GM19324 (cell line): Measurements from ENCODE around the gene GRIK2.

ENCODE experiments used
- ATAC-seq: cut with Tn5 transposase; IDR thresholded peaks from one replicate; pipeline ENCODE4 v1.9.1; 2021; ENCODE audit warnings: mild to moderate bottlenecking, moderate library complexity; ENCODE audit not compliant: unreplicated experiment, low FRiP score

GRIK2 gene

DNA sequence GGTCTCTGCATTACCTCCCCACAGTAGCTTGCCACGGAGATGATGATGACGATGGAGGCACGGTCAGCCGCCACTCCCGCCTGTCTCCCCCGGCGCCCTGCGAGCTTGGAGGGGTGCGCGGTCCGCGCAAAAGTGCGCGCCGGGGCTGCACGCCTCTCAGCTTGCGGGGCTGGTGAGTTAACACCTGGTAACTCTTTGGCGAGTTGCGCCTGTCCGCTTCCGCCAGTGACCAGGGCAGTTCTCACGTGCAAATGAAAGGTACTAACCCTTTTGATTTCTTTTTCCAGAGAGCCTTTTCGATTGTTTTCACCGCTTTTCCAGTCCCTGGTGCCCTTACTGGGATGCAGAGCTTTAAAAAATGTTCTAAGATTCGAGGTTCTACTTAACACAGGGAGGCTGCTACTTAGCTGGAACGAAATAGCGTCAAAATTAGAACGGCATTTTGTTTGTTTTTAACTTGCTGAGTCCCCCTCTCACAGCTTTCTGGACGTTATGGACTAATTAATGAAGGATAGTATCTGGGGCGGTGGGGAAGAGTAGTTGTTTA, 6.2 kb downstream of the GRIK2 start:
- no peak for ATAC-seq

DNA sequence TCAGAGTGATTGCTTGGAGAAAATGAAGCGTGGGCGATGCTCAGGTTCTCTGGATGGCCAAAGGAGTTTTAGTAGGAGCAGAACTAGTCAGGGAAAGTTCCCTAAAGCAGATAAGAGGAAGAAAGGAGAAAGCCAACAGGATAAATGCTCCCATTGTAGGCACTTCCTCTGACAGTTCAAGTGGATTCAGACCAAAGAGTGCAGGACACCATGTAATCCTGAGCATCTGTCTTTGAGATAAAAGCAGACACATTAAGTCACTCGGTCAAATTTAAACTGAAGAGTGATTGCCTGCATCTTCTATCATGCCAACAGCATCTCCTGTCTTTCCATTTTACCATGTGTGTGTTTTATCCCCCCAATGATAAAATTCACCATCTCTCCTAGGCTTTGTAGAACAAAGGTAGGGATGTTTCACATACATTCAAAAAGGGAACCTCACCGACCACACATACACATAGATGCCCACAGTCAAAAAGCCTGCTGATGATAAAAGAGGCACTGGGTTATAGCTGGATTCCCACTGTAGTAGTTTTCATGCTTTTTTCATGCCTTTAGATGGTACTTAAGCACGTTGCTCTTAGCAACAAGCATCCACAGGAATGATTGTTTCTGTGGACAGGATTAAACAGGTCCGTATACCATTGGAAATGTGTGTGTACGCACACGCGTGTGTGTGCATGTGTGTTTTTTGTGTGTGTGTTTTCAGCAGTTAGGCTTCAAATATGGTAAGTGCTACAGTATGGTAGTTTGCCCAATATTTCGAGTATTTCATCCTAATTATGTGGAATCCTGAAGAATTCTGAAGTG, 7.0 kb downstream of the GRIK2 start:
- ATAC-seq = no peak

DNA sequence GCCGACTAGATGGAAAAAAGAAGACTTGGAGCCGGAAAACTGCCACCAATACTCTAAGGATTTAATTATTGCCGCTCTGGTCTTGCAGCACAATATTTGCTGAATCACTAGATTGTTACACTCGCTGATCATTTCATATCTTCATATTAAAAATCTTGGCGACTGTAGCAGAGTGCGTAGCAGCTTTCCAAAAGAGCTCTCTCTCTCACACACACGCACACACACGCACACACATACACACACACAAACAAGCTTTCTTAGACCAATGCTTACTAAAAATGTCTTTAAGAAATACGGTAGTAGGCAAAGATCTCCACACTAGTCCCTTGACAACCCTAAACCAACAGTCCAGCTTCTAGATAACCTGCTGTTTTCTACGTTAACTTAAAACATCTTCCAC, 7.7 kb downstream of the GRIK2 start:
- ATAC-seq = no peak

DNA sequence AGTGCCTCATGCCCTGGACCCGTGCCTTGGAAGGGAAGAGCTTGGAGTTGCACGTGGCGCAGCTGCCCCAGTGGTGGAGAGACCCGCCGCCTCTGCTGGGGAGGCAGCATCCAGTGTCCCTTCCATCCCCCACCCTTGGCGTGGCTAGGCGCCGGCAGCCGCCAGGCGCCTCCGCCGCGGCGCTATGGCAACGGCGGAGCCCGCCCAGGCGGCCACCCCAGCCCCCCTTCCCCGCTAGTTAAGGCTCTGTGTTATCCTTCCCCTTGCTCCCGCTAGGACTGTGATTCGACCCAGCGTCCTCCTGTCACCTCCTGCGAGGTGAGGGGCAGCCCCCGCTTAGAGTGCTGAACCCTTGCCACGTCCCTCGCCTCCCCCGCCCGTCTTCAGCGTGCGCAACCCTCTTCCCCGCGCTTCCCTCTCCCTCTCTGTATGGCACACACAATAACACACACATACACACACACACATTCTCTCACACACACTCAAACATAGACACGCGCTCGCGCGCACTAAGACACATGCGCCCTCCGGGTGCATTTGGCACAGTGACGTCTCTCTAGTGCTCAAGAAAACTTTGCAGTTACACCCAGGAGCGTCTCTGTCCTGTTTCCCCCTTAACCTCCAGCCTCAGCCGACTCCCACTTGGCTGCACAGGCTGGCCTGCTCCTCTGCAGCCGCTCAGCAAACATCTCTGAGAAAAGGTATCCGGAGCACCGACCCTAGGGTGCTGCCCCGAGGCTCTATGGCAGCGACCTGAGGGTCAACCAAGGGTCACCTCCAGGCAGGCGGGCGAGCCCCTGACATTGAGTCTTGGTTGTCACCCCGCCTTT, 8.5 kb downstream of the GRIK2 start:
- no peak for ATAC-seq

DNA sequence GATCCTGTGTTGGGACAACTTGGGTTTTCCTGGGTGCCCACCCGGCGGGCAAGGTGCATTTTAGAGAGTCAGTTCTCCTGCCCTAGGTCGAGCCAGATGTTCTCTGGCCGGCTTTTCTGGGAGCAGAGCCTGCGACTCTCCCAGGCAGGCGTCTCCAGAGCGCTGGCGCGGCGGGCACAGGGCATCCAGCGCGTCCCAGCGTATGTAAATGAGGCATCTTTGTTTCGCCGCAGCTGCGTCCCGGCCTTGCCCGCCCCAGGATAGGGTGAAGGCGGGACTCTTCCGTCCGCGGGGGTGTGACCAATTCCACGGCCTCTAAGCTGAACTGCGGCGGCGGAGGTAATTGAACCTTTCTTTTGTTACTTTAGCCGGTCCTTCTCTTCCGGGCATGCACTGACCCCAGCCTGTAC, 9.1 kb downstream of the GRIK2 start:
- ATAC-seq = no peak

DNA sequence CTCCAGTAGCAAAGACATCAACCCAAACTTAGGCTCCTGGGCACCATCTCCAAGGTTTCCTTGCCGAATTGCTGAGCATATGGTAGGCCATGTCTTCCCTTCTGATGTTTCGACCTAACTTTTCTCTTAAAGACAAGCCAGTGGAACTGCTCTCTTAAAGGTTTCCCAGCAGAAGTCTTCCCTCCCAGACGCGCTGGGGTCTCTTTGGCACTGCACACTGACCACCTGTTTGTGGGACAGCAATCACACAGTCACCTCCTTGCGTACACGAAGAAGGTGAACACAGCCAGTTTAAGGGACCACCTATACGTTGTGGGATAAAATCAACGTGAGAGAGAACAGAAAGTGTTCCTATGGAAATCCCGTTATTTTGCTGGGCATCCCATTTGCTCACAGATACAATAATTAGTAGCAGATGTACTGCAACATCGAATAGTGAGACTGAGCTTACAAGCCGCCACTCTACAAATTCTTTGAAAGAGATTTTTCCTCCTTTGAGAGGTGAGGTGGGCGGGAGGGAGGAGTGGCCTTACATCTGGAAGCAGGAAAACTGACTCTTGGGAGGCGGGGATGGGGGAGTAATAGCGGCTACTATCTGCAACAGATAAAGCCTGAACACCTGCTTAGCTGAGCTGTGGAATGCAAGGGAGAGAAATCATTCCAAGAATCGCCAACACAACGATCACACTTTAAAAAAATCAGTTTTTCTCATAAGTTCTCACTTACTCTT, 9.9 kb downstream of the GRIK2 start:
- ATAC-seq = no peak

DNA sequence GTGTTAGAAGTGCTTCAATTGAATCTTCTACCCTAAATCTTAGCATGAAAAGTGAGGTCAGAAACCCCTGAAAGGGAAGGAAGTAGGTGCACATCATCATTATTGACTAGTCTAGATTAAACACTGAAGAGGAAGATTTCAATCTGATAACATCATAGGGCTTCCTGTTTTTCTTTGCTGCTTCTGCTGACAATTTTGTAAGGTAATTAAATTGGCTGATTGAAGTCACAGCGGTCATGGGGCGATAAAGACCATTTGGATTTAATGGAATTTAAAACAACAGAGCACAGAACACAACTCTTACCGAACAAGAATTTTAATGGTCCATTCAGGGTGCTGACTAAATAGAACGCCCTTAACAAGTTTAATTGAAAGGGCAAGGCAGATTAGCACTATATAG, 11.3 kb downstream of the GRIK2 start:
- ATAC-seq = no peak

DNA sequence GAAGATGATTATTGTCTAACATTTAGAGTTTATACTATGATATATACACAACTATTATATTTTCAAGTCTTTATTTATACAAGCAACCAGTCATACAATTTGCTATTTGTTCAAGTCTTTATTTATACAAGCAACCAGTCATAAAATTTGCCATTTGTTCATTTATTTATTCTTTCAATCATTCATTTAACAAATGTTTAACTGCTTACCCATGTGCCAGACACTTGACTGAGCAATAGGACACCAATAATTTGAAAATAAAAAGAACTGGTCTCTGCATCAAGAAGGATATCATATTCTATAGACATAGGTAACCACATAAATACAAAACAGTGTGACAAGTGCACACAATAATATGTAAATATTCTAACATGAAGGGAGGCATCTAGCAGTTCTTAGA, 20.3 kb downstream of the GRIK2 start:
- ATAC-seq = no peak

DNA sequence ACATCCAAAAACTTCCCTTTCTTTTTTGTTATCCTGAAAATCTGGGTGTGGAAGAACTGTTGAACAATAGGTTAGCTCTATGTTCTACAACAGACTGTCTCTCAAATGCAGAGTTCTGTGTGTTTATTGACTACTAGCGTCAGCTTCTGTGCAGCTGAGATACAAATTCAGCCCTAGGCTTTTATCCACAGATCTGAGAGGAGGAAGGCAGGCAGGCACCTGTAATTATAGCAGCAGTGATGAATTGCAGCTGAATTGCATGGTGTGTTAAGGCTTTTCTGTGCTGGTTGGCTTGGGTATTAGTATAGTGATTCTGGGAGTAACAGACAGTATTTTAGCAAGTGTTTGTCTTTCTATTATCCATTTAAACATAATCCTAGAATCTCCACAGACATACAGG, 24.4 kb downstream of the GRIK2 start:
- ATAC-seq = no peak

DNA sequence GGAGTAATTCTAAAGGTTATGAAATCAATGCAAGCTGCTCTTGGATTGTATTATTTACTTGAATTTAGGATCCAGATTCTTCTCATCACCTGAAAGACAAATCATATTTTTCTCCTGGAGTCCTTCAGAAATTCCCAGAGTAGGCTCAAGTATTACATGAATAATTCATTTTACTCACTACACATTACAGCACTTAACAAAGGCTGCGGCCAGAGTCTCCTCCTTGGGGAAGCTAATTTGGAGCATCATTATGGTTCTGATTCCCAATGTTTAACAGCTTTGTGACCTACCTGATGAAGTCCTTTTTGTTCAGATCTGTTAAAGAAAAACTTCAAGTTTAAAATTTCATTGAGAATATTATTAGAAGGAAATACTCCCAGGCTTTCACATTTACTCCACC, 28.7 kb downstream of the GRIK2 start:
- no peak for ATAC-seq

DNA sequence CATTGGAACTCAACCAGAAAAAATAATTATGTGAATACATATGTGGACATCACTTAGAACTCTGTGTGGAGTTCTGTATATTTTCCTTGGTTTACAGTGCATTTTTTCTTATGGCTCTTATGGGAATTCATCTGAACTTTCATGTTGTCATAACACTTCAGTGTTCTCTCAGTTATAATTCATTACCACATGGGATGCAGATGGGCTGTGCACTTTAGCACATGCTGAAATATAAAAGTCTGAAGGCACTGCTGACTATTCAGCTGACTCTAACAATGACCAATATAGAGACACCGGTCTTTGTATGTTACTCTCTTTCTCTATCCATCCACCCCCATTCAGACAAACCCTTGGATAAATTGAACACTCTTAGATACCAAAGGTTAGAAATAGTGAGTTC, 29.3 kb downstream of the GRIK2 start:
- ATAC-seq = no peak

DNA sequence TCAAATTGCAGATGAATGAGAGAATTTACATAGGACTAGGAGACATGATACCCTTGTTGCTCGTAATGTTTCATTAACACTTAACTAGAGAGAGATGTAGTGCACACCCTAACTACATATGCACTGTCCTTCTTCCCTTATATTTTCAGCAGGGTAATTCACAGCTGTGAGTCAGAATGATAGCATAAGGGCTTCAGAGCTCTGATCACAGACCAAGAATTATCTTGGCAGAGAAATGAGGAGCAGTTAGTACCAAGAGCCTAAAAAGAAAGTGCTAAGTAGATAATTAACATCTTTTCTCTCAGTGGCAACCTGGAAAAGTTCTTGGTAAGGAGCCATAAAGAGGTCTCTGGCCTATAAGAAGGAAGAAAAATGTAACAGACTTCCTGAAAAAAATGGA, 35.8 kb downstream of the GRIK2 start:
- no peak for ATAC-seq

DNA sequence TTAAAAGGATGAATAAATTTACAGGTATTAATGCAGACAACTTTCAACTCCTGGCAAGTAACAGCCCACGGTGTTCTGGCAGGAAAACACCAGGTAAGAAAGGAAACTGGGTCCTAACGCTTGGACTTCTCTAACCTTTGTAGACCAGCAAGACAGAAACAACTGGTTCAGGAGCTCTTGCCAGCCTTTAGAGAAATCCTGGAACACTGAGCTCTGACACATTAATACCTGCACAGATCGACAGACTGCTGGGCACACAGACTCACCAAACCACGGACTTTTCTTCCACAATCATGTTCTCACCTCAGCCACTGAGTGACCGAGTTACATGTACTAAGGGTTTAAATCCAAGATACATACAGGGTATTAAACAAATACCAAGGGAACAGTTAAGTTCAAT, 36.3 kb downstream of the GRIK2 start:
- no peak for ATAC-seq

DNA sequence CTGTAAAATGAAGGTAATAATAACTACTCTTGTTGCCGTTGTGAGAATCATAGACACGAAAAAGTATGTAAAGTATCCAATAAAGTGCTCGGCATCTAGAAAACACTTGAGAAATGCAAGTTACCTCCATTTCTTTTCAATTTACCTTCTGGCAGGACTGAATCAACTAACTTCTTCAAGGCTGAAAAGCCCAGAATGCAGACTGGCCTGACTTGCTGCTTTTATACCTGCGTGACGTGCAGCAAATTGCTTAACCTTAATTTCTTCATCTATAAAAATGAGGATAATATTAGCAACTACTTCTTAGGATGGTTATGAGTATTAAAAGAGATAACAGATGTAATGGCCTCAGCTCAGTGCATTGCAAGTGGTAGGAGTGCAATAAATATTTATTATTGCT, 39.6 kb downstream of the GRIK2 start:
- ATAC-seq = no peak

DNA sequence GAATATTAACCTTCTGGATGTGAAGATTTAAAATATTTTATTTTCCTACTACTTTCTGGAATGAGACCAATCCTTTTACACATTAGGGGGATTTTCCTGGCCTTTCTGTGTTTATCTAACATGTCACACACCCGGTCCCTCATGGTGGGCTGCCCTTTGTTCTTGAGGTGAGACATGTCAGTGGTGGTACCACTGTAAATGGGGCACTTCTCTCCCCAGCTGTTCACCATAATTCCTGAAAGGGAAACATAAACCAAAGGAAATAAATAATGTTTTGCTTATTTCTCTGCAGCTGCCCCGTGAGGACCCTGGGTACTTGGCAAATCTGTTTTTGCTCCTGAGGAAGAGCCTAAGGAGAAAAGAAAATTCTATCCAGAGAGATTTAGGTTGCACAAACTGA, 41.1 kb downstream of the GRIK2 start:
- no peak for ATAC-seq

DNA sequence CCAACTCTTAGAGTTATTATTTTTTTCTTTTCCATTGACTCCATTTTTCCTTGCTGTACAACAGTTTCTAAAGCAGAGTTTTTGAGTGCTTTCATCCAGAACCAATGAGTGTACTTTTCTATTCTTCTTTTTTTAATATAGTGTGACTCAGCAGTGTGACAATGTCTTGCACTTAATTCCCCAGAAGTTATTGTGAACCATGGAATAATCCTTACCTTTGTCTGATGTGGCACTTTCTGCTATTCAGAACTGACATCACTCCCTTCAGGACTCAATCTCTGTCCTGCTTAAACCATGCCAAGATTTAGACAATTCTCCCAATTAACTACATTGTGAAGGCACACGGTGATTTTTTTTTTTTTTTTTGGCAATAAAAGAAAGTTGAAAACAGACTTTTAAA, 41.5 kb downstream of the GRIK2 start:
- ATAC-seq = no peak

DNA sequence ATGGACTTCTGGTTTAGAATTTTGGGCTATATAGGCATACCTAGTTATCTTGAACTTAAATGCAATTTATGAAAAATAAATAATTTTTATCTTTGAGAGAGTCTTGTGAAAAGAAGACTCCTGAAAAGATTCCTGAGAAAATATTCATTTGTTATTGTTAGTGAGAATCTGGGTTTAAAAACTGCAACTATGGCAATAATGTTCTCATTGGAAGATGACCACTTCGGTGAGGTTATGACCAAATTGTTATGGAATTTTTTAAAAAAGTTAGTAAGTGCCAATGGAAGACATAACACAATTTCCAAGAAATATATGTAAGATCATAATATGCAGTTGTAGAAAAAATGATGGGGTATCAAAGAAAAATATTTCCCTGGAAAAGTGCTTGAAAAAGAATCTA, 46.3 kb downstream of the GRIK2 start:
- no peak for ATAC-seq

DNA sequence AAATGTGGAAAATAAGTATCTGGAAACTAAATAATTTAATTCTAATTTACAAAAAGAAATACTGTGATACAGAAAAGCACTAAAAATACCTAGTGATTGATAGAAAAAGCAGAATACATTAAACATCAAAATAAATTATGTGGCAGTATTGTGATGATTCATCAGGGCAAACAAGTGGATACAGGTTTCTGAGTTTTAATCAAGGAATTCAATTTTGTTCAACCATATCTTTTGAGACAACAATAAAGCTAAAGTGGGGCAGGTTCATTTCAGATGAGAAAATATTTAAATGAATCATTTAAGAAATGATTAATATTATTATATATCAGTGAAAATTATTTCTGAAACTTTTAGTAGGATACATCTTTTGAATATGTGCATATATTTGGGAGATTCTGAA, 49.8 kb downstream of the GRIK2 start:
- ATAC-seq = no peak

DNA sequence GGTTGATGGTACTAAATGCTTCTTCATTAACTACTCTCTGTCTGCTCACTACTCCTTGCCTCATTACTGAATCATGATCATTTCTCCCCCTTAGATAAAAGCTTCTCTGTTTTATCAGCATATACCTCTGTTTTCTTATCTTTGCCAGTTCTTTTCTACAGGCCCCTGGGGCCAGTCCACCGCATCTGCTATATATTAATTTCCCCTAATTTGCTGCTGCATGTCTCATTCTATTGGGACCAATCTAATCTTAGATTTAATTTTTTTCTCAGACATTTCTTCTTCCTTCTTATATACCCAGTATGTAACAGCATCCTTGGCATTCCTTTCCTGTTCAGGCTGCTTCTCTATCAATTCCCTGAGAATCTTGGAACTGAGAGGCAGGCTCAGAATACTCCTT, 51.2 kb downstream of the GRIK2 start:
- no peak for ATAC-seq

DNA sequence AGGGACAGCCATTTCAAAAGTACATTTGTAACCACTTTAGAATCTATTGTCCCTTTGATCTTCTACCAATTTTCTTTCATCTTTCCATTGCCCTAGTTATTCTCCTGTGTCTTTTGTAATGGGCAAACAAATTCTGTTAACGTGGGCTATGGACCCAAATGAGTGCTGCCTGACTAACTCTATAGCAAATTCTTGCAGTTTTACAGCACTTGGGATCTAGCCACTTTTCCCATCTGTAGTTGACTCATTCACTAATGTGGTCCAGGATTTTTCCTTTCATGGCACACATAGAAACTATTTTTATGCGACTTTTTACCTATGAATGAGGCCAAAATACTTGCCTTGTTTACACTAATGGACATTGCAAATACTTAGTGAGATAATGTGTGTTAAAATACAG, 52.0 kb downstream of the GRIK2 start:
- ATAC-seq = no peak

DNA sequence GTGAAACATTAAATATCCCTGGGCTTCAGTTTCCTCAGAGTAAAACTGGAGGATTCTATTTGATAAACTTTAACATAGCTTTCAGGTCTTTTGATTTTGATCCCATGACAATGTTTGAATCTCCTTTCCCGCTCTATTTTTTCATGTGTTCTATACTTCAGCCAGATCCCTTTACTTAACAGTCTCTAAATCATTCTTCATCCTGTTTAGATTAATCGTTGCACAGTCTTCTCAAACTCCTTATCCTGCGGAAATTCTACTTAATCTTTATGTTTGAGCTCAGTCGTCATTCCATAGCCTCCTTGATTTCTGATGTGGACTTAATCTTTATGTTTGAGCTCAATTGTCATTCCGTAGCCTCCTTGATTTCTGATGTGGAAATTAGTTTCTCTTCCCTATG, 57.4 kb downstream of the GRIK2 start:
- no peak for ATAC-seq
